Anterior cingulate cortex (tissue), 58 donors: ENCODE data around the gene PRPS1L1.

Experiments used
- DNase-seq, 58 donors: peaks; one replicate each; lab custom pipeline; 2025; lab: John Stamatoyannopoulos, UW

PRPS1L1 gene

GRCh38 chr7:18016547-18017444, 10.8 kb downstream of the PRPS1L1 start:
- no peak for DNase-seq

- DNase-seq, result no peak
Measured at GRCh38 chr7:18013936-18014335, 13.7 kb downstream of the PRPS1L1 start.

- no peak for DNase-seq
Measured at GRCh38 chr7:18004372-18004771, 23.3 kb downstream of the PRPS1L1 start.

GRCh38 chr7:18003286-18003994, 24.2 kb downstream of the PRPS1L1 start:
- DNase-seq, result no peak

GRCh38 chr7:17998692-17999091, 29.0 kb downstream of the PRPS1L1 start:
- DNase-seq, result no peak

- no peak for DNase-seq
Measured at GRCh38 chr7:17996442-17997223, 31.0 kb downstream of the PRPS1L1 start.

GRCh38 chr7:17996040-17996439, 31.6 kb downstream of the PRPS1L1 start:
- DNase-seq, result no peak

GRCh38 chr7:17994079-17994850, 33.4 kb downstream of the PRPS1L1 start:
- peak in 4 of 58 donors; percentile 1 to 3 (median 2) for DNase-seq

GRCh38 chr7:17991866-17992648, 35.6 kb downstream of the PRPS1L1 start:
- DNase-seq, result peak in 1 of 58 donors; percentile 1

GRCh38 chr7:17990761-17991160, 36.9 kb downstream of the PRPS1L1 start:
- DNase-seq, result no peak

- DNase-seq, result no peak
Measured at GRCh38 chr7:17989546-17989945, 38.1 kb downstream of the PRPS1L1 start.

- DNase-seq, result no peak
Measured at GRCh38 chr7:17988858-17989257, 38.8 kb downstream of the PRPS1L1 start.

GRCh38 chr7:17988141-17988540, 39.5 kb downstream of the PRPS1L1 start:
- DNase-seq, result no peak

GRCh38 chr7:17986851-17987250, 40.8 kb downstream of the PRPS1L1 start:
- DNase-seq, result no peak

GRCh38 chr7:17985473-17986239, 42.0 kb downstream of the PRPS1L1 start:
- DNase-seq, result no peak

GRCh38 chr7:17984288-17984687, 43.4 kb downstream of the PRPS1L1 start:
- DNase-seq, result no peak

GRCh38 chr7:17983221-17984062, 44.2 kb downstream of the PRPS1L1 start:
- DNase-seq, result no peak

- no peak for DNase-seq
Measured at GRCh38 chr7:17976952-17977351, 50.7 kb downstream of the PRPS1L1 start.
